Natural killer cell (primary cell): ENCODE results near the gene RYR3. TPM values are rescaled to one million over a fixed set of nuclear protein-coding genes. Genes with fewer than 3 reads are reported as not detected.

Source experiments
- ATAC-seq, 3 donors: fragments of 150-1000 bp in 2 of 3; fragments of 200-7000 bp in 1 of 3; cut with Tn5 transposase; 1 replicate in 1 of 3; 2 replicates in 2 of 3; pipeline ENCODE4 v1.10.0; 2021; ENCODE audit warnings: mild to moderate bottlenecking in 2 of 3, moderate library complexity in 2 of 3
- DNase-seq, 2 donors: peaks; one replicate each; pipeline versions ENCODE4 v3.0.0 to v3.0.0-alpha.2; 2013 to 2021; ENCODE audit warnings: mixed read lengths in 1 of 2
- H3K27ac ChIP-seq: one replicate; pipeline ENCODE4 v1.5.1; 2013; ENCODE audit warnings: mild to moderate bottlenecking, low read length
- H3K27me3 ChIP-seq: one replicate; pipeline ENCODE4 v1.6.1; 2013; ENCODE audit warnings: low read length; ENCODE audit not compliant: control insufficient read depth, insufficient read depth
- H3K36me3 ChIP-seq: one replicate; pipeline ENCODE4 v1.6.1; 2013; ENCODE audit warnings: low read length; ENCODE audit not compliant: control insufficient read depth, insufficient read depth
- H3K4me1 ChIP-seq: one replicate; pipeline ENCODE4 v1.6.1; 2013; ENCODE audit warnings: low read length; ENCODE audit not compliant: control insufficient read depth, insufficient read depth
- H3K4me3 ChIP-seq: one replicate; pipeline ENCODE4 v1.5.1; 2013; ENCODE audit warnings: low read length
- H3K9me3 ChIP-seq: one replicate; pipeline ENCODE4 v1.6.1; 2013; ENCODE audit warnings: low read length; ENCODE audit not compliant: control insufficient read depth, insufficient read depth
- H3K27ac Mint-ChIP-seq, 2 donors: one replicate each; pipeline ENCODE4 v1.8.0; 2022; ENCODE audit warnings: mild to moderate bottlenecking in 2 of 2, mixed read lengths in 2 of 2, moderate library complexity in 1 of 2
- H3K27me3 Mint-ChIP-seq, 2 donors: one replicate each; pipeline ENCODE4 v1.8.0; 2022; ENCODE audit warnings: low read depth in 2 of 2, mixed read lengths in 2 of 2
- H3K36me3 Mint-ChIP-seq: one replicate; pipeline ENCODE4 v1.8.0; 2022; ENCODE audit warnings: mixed read lengths
- H3K4me1 Mint-ChIP-seq, 2 donors: one replicate each; pipeline ENCODE4 v1.8.0; 2022; ENCODE audit warnings: mixed read lengths in 2 of 2
- H3K4me3 Mint-ChIP-seq: one replicate; pipeline ENCODE4 v1.8.0; 2022; ENCODE audit warnings: mild to moderate bottlenecking, moderate library complexity, mixed read lengths
- H3K9me3 Mint-ChIP-seq, 2 donors: one replicate each; pipeline ENCODE4 v1.8.0; 2022; ENCODE audit warnings: mixed read lengths in 2 of 2
- CTCF ChIP-seq: fragments of 200-600 bp; IDR thresholded peaks from one replicate; pipeline ENCODE4 v1.8.0; 2022; ENCODE audit warnings: antibody characterized with exemption
- WGBS: methylation state at CpG from one replicate; pipeline ENCODE4 v1.1.7; 2013; ENCODE audit warnings: missing lambda C conversion rate; ENCODE audit not compliant: insufficient coverage; 5-methylcytosine and 5-hydroxymethylcytosine counted together
- intact Hi-C: fragments of 100-400 bp; cut with micrococcal nuclease; formaldehyde crosslinking; loops from one replicate; pipeline ENCODE4 v1.14.2; 2022
- total RNA-seq, 4 donors: library from RNA; stranded (reverse); fragments of 120-200 nt in 1 of 4; gene quantifications; one replicate each; pipeline versions ENCODE4 v1.2.3 to v1.2.4, GENCODE V29; 2013 to 2022

RYR3 gene
- total RNA-seq, 3 donors from 2014 or later (not counting 1 experiment from before 2014, with no cell fraction given), result 0.09 to 6.2 TPM; not detected in 1

GRCh38 chr15:33756961-33757360, 446.2 kb downstream of the RYR3 start:
- intact Hi-C loops, result no loop called here
- H3K27me3 ChIP-seq, result no peaks in the 10 kb centered on the region
- Mint-ChIP-seq H3K4me3 (no peak overlapping the region), H3K9me3 (no peaks in the 10 kb centered on the region), H3K27ac (no peak overlapping the region), H3K4me1 (no peaks in the 10 kb centered on the region), H3K36me3 (no peaks in the 10 kb centered on the region), H3K27me3 (peaks cover 12% of the 10 kb centered on the region in 2 donors)
- peaks cover 7% of the 10 kb centered on the region for H3K4me1 ChIP-seq
- H3K27ac ChIP-seq, result no peak overlapping the region
- no peaks in the 10 kb centered on the region for H3K9me3 ChIP-seq
- DNase-seq, result no peak
- H3K4me3 ChIP-seq, result no peak overlapping the region
- WGBS, result 85% methylated on average over 5 of the region's 5 CpGs
- no peak for ATAC-seq
- no peaks in the 10 kb centered on the region for H3K36me3 ChIP-seq
- no peak for TF ChIP-seq CTCF

- Histone ChIP-seq H3K36me3 (no peaks in the 10 kb centered on the region), H3K4me3 (no peak overlapping the region), H3K27ac (no peak overlapping the region), H3K27me3 (no peaks in the 10 kb centered on the region), H3K4me1 (peaks cover 7% of the 10 kb centered on the region), H3K9me3 (no peaks in the 10 kb centered on the region)
- 76% methylated on average over 12 of the region's 13 CpGs for WGBS
- no peak overlapping the region for H3K27ac Mint-ChIP-seq
- no peak for TF ChIP-seq CTCF
- H3K4me3 Mint-ChIP-seq, result no peak overlapping the region
- no peaks in the 10 kb centered on the region for H3K4me1 Mint-ChIP-seq
- H3K9me3 Mint-ChIP-seq, result no peaks in the 10 kb centered on the region
- ATAC-seq, result no peak
- H3K36me3 Mint-ChIP-seq, result no peaks in the 10 kb centered on the region
- intact Hi-C loops, result no loop called here
- no peak for DNase-seq
- peaks cover 17 to 19% of the 10 kb centered on the region in 2 donors for H3K27me3 Mint-ChIP-seq
These were observed 446.9 kb downstream of the RYR3 start for GRCh38 chr15:33757516-33758232.

GRCh38 chr15:33766389-33766788, 455.6 kb downstream of the RYR3 start:
- TF ChIP-seq CTCF, result no peak
- no peaks in the 10 kb centered on the region for H3K4me1 ChIP-seq
- intact Hi-C loops, result no loop called here
- Mint-ChIP-seq H3K27ac (no peak overlapping the region), H3K9me3 (no peaks in the 10 kb centered on the region), H3K27me3 (peaks cover 6 to 13% of the 10 kb centered on the region in 2 donors), H3K4me1 (no peaks in the 10 kb centered on the region), H3K4me3 (no peak overlapping the region), H3K36me3 (no peaks in the 10 kb centered on the region)
- H3K36me3 ChIP-seq, result no peaks in the 10 kb centered on the region
- DNase-seq (no peak), ATAC-seq (no peak)
- H3K27ac ChIP-seq, result no peak overlapping the region
- H3K9me3 ChIP-seq, result no peaks in the 10 kb centered on the region
- H3K4me3 ChIP-seq, result no peak overlapping the region
- H3K27me3 ChIP-seq, result no peaks in the 10 kb centered on the region
- WGBS, result 86% methylated on average over 7 of the region's 7 CpGs
